ENCODE measurements around the gene TMEM132D. TPM values are rescaled to one million over a fixed set of nuclear protein-coding genes. Genes with fewer than 3 reads are reported as not detected.

Gene TMEM132D
- total RNA-seq, 1 donor from 2014 or later = 1.1 TPM

DNA sequence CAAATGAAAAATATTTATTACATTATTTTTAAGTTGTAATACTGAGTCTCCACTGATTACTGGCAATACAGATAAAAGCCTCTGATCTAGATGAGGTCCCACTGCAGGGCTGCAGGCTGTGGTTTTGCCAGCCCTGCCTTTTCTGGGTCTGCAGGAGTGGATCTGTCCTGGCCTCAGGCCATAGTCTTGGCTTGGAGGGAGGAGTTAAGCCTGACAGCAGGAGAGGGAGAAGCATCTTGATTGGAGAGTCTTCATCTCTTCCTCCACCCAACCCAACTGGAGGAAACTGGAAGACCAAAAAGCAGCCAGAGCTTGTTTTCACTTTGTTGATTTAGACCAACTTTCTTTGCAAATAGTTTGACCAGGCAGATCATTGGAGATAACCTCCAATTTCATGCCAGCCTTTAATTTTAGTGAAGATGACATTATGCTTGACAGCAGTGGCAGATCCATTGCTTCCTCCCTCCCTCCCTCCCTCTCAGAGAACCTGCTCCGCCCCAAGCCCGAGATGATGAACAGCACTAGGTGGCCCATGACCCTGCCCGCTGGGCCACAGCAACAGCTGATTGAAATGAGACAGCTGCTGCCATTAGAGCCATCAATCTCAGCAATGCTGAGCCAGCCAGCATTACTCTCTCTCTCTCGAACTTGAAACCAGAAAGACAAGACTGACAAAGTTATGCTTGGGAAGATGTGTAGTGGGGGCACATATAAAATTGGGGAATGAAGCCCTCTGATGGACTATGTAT lies 828.2 kb downstream of the TMEM132D start:
- H4K20me1 ChIP-seq (ENCODE audit: low read depth) = no peaks in the 10 kb centered on the region
- H3K4me3 ChIP-seq = no peak overlapping the region
- Mint-ChIP-seq H3K4me1 (peaks cover 23% of the 10 kb centered on the region), H3K36me3 (peaks cover 18% of the 10 kb centered on the region), H3K4me3 (no peak overlapping the region), H3K27ac (peak overlapping the region; percentile 60), H3K27me3 (ENCODE audit: insufficient read depth, low read depth) (peaks cover 2% of the 10 kb centered on the region), H3K9me3 (no peaks in the 10 kb centered on the region)
- no peaks in the 10 kb centered on the region for H3F3A ChIP-seq (ENCODE audit: low read depth)
- no peak overlapping the region for H2AFZ ChIP-seq (replicated peaks)
- no peaks in the 10 kb centered on the region for H3K79me2 ChIP-seq (ENCODE audit: low read depth)
- H3K9ac ChIP-seq = no peak overlapping the region
- no peaks in the 10 kb centered on the region for H3K36me3 ChIP-seq
- H3K4me1 ChIP-seq = no peaks in the 10 kb centered on the region
- no peak overlapping the region for H3K4me2 ChIP-seq
- no peak for TF ChIP-seq EZH2phosphoT487 (IDR thresholded peaks at IDR 0.05)
- TF ChIP-seq EZH2 (IDR thresholded peaks at IDR 0.05) = no peak
- TF ChIP-seq, protein P1, sequence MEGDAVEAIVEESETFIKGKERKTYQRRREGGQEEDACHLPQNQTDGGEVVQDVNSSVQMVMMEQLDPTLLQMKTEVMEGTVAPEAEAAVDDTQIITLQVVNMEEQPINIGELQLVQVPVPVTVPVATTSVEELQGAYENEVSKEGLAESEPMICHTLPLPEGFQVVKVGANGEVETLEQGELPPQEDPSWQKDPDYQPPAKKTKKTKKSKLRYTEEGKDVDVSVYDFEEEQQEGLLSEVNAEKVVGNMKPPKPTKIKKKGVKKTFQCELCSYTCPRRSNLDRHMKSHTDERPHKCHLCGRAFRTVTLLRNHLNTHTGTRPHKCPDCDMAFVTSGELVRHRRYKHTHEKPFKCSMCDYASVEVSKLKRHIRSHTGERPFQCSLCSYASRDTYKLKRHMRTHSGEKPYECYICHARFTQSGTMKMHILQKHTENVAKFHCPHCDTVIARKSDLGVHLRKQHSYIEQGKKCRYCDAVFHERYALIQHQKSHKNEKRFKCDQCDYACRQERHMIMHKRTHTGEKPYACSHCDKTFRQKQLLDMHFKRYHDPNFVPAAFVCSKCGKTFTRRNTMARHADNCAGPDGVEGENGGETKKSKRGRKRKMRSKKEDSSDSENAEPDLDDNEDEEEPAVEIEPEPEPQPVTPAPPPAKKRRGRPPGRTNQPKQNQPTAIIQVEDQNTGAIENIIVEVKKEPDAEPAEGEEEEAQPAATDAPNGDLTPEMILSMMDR (IDR thresholded peaks at IDR 0.05) = no peak
- DNase-seq (ENCODE audit: low spot score) = no peak
- H3K27ac ChIP-seq = no peak overlapping the region
- no peaks in the 10 kb centered on the region for H3K9me3 ChIP-seq (ENCODE audit: low read depth)
- no peaks in the 10 kb centered on the region for H3K27me3 ChIP-seq

DNA sequence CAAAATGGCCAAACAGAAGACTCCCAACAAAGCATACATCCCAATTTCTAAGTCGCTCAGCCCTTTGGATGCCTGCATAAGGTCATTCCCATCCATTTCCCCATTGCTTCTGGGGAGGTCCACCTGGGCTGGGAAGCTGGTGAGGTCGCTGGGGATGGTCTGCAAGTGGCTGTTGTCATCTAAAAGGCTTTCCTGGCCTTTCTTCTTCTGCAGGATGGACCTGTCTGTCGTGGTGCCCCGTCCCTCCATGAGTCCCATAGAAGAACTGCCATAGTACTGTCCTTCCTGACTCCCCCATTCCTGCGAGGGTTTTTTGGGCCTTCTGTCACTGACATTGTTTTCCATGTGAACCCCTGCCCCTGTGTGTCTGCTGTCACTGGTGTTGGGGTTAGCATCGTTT lies 829.4 kb downstream of the TMEM132D start:
- H3K36me3 ChIP-seq = no peaks in the 10 kb centered on the region
- H3K4me3 ChIP-seq = no peak overlapping the region
- H3K79me2 ChIP-seq (ENCODE audit: low read depth) = no peaks in the 10 kb centered on the region
- H3K27ac ChIP-seq = no peak overlapping the region
- no peaks in the 10 kb centered on the region for H3K9me3 Mint-ChIP-seq
- no peaks in the 10 kb centered on the region for H3F3A ChIP-seq (ENCODE audit: low read depth)
- DNase-seq (ENCODE audit: low spot score) = no peak
- no peak overlapping the region for H3K4me2 ChIP-seq
- no peak overlapping the region for H3K4me3 Mint-ChIP-seq
- H3K4me1 Mint-ChIP-seq = peaks cover 28% of the 10 kb centered on the region
- no peaks in the 10 kb centered on the region for H3K27me3 ChIP-seq
- H3K27ac Mint-ChIP-seq = no peak overlapping the region
- H2AFZ ChIP-seq (replicated peaks) = no peak overlapping the region
- no peaks in the 10 kb centered on the region for H3K9me3 ChIP-seq (ENCODE audit: low read depth)
- H4K20me1 ChIP-seq (ENCODE audit: low read depth) = no peaks in the 10 kb centered on the region
- H3K4me1 ChIP-seq = no peaks in the 10 kb centered on the region
- no peak overlapping the region for H3K9ac ChIP-seq
- peaks cover 2% of the 10 kb centered on the region for H3K27me3 Mint-ChIP-seq (ENCODE audit: insufficient read depth, low read depth)
- TF ChIP-seq EZH2phosphoT487 (IDR thresholded peaks at IDR 0.05) (no peak), EZH2 (IDR thresholded peaks at IDR 0.05) (no peak)
- TF ChIP-seq, protein P1 (IDR thresholded peaks at IDR 0.05) = no peak
- H3K36me3 Mint-ChIP-seq = peaks cover 15% of the 10 kb centered on the region

DNA sequence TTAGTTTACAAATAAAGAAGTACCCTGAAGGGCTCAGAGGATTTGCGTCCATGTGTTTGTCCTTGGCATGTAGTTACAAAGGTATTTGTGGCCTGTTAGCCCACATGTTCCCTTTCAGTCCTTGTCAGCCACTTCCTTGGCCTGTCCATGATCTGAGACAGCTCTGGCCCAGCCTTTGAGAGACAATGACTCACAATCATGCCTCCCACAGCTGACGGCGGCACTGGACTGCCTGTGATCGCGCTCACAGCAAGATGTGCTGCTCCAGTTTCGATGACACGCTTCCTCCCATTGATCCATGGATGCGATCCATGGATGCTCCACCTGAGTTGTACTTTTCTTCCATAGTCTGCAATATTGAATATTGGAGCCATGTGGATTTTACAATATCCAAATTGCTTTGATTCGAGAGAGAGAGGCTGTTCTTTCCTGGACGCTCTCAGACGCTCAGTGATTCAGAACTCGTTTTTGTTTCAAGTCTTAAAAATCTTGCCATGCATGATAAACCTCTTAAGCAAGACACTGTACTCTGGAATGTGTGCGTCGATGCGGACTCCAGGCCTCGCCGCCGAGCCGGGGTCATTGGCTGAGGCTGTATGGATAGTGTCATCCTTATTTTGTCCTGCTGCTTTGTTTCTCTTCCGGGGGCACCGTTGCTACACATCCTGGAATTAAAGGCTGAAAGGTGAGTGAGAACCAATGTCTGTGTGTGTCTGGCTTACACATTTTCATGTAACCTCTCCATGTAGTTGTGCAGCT lies 830.5 kb downstream of the TMEM132D start:
- no peaks in the 10 kb centered on the region for H3K79me2 ChIP-seq (ENCODE audit: low read depth)
- H3K27ac ChIP-seq = no peak overlapping the region
- DNase-seq (ENCODE audit: low spot score) = no peak
- no peaks in the 10 kb centered on the region for H3K36me3 ChIP-seq
- Mint-ChIP-seq H3K4me1 (peaks cover 28% of the 10 kb centered on the region), H3K27ac (peak overlapping the region; percentile 78), H3K27me3 (ENCODE audit: insufficient read depth, low read depth) (peaks cover 2% of the 10 kb centered on the region), H3K36me3 (peaks cover 15% of the 10 kb centered on the region), H3K4me3 (no peak overlapping the region), H3K9me3 (no peaks in the 10 kb centered on the region)
- H3F3A ChIP-seq (ENCODE audit: low read depth) = no peaks in the 10 kb centered on the region
- no peak overlapping the region for H3K4me2 ChIP-seq
- no peak overlapping the region for H3K4me3 ChIP-seq
- no peaks in the 10 kb centered on the region for H3K27me3 ChIP-seq
- TF ChIP-seq EZH2phosphoT487 (IDR thresholded peaks at IDR 0.05) (no peak), EZH2 (IDR thresholded peaks at IDR 0.05) (no peak)
- TF ChIP-seq, protein P1 (IDR thresholded peaks at IDR 0.05) = no peak
- no peaks in the 10 kb centered on the region for H3K4me1 ChIP-seq
- H2AFZ ChIP-seq (replicated peaks) = no peak overlapping the region
- no peak overlapping the region for H3K9ac ChIP-seq
- H3K9me3 ChIP-seq (ENCODE audit: low read depth) = no peaks in the 10 kb centered on the region
- H4K20me1 ChIP-seq (ENCODE audit: low read depth) = no peaks in the 10 kb centered on the region
